HL-60 (cell line): ENCODE measurements around the gene ST6GALNAC4.
A peak's percentile ranks its signal among the peaks of the same experiment; 100 is the strongest.

ENCODE experiments used
- DNase-seq, 2 experiments: peaks; one replicate each; pipeline ENCODE4 v3.0.0-alpha.2; 2010 to 2020; ENCODE audit warnings: low read depth in 1 of 2, low spot score in 1 of 2
- H3K27ac ChIP-seq: fragments of 250-450 bp; sonication (Bioruptor Pico); replicated peaks from 2 replicates; pipeline ENCODE4 v1.5.1; 2020; ENCODE audit warnings: mild to moderate bottlenecking, moderate library complexity
- H3K27me3 ChIP-seq: fragments of 250-450 bp; sonication (Bioruptor Pico); 2 replicates; pipeline ENCODE4 v1.5.1; 2021; ENCODE audit warnings: mild to moderate bottlenecking, moderate library complexity; ENCODE audit not compliant: insufficient read depth, poor library complexity, severe bottlenecking
- H3K4me3 ChIP-seq: replicated peaks from 2 replicates; pipeline ENCODE4 v1.5.1; 2011; ENCODE audit warnings: mild to moderate bottlenecking, control low read depth, low read length; ENCODE audit not compliant: insufficient read depth
- GABPA ChIP-seq: IDR thresholded peaks from 2 replicates; pipeline ENCODE4 v1.6.1; 2012; ENCODE audit warnings: low read depth
- POLR2AphosphoS5 ChIP-seq: IDR thresholded peaks from 2 replicates; pipeline ENCODE4 v1.6.1; 2012; ENCODE audit warnings: low read depth
- SPI1 ChIP-seq: IDR thresholded peaks from 2 replicates; pipeline ENCODE4 v1.6.1; 2012; ENCODE audit warnings: low read depth, mild to moderate bottlenecking, borderline replicate concordance
- TF ChIP-seq, protein P1 (sequence below): IDR thresholded peaks from 2 replicates; pipeline ENCODE4 v1.6.1; 2012; ENCODE audit warnings: low read depth; ENCODE audit not compliant: insufficient replicate concordance
- TF ChIP-seq, protein P2 (sequence below): IDR thresholded peaks from one replicate; pipeline ENCODE4 v1.5.1; 2011; ENCODE audit warnings: low read length, control low read depth, inconsistent platforms; ENCODE audit not compliant: insufficient read depth

Gene ST6GALNAC4

DNA sequence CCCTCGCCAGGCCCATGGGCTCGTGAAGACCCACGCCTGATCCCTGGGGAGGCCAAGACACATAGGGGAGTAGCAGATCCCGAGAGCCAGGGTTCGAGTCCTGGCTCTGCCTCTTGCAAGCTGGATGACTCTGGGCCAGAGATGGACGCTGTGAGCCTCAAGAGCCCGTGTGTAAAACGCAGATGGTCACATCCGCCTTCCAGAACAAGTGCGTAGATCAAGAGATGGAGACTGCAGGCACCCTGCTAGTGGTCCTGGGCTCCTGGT is 8.2 kb downstream of the ST6GALNAC4 start:
- no peak overlapping the region for H3K27ac ChIP-seq
- DNase-seq = no peak
- no peak for TF ChIP-seq POLR2AphosphoS5
- TF ChIP-seq, protein P1, sequence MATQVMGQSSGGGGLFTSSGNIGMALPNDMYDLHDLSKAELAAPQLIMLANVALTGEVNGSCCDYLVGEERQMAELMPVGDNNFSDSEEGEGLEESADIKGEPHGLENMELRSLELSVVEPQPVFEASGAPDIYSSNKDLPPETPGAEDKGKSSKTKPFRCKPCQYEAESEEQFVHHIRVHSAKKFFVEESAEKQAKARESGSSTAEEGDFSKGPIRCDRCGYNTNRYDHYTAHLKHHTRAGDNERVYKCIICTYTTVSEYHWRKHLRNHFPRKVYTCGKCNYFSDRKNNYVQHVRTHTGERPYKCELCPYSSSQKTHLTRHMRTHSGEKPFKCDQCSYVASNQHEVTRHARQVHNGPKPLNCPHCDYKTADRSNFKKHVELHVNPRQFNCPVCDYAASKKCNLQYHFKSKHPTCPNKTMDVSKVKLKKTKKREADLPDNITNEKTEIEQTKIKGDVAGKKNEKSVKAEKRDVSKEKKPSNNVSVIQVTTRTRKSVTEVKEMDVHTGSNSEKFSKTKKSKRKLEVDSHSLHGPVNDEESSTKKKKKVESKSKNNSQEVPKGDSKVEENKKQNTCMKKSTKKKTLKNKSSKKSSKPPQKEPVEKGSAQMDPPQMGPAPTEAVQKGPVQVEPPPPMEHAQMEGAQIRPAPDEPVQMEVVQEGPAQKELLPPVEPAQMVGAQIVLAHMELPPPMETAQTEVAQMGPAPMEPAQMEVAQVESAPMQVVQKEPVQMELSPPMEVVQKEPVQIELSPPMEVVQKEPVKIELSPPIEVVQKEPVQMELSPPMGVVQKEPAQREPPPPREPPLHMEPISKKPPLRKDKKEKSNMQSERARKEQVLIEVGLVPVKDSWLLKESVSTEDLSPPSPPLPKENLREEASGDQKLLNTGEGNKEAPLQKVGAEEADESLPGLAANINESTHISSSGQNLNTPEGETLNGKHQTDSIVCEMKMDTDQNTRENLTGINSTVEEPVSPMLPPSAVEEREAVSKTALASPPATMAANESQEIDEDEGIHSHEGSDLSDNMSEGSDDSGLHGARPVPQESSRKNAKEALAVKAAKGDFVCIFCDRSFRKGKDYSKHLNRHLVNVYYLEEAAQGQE = no peak
- TF ChIP-seq, protein P2, sequence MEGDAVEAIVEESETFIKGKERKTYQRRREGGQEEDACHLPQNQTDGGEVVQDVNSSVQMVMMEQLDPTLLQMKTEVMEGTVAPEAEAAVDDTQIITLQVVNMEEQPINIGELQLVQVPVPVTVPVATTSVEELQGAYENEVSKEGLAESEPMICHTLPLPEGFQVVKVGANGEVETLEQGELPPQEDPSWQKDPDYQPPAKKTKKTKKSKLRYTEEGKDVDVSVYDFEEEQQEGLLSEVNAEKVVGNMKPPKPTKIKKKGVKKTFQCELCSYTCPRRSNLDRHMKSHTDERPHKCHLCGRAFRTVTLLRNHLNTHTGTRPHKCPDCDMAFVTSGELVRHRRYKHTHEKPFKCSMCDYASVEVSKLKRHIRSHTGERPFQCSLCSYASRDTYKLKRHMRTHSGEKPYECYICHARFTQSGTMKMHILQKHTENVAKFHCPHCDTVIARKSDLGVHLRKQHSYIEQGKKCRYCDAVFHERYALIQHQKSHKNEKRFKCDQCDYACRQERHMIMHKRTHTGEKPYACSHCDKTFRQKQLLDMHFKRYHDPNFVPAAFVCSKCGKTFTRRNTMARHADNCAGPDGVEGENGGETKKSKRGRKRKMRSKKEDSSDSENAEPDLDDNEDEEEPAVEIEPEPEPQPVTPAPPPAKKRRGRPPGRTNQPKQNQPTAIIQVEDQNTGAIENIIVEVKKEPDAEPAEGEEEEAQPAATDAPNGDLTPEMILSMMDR = no peak
- no peak for TF ChIP-seq SPI1
- no peak for TF ChIP-seq GABPA
- no peaks in the 10 kb centered on the region for H3K27me3 ChIP-seq
- no peak overlapping the region for H3K4me3 ChIP-seq

DNA sequence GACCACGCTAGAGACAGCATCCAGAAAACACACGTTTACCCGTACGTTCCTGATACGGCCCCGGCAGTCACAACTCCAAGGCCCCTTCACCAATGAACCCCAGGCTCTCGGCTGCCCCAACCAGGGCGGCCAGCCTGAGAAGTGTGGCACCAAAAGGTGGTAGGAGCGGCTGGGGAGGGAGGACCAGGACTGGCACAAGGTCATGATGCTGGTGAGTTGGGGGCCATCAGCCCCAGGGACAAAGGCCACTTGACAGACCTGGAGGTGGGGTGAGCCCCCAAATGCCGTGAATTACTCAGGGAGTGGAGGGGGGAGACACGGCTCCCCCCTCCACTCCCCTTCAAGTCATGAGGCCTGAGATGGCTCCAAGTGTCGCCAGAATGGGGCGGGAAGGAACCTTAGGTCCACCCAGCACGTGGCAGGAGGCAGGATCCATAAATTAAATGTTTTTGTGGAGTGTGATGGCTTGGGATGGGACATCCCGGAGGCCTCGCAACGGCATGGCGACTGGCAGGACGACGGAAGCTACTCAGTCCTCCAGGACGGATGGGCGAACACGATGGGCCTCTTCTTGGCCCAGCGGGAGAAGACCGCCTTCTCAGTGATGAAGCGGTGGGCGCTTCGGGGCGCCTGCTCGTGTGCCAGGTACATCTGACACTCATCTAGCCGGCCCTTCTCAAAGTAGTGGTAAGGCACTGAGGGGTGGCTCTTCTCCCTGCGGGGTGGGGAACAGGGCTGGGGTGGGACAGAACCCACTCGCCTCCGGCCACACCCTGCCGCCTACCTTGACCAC is 8.8 kb downstream of the ST6GALNAC4 start:
- DNase-seq = no peak
- no peak overlapping the region for H3K27ac ChIP-seq
- no peaks in the 10 kb centered on the region for H3K27me3 ChIP-seq
- no peak overlapping the region for H3K4me3 ChIP-seq
- TF ChIP-seq, protein P1 = no peak
- TF ChIP-seq POLR2AphosphoS5 (no peak), SPI1 (no peak), GABPA (no peak)
- TF ChIP-seq, protein P2 = no peak

DNA sequence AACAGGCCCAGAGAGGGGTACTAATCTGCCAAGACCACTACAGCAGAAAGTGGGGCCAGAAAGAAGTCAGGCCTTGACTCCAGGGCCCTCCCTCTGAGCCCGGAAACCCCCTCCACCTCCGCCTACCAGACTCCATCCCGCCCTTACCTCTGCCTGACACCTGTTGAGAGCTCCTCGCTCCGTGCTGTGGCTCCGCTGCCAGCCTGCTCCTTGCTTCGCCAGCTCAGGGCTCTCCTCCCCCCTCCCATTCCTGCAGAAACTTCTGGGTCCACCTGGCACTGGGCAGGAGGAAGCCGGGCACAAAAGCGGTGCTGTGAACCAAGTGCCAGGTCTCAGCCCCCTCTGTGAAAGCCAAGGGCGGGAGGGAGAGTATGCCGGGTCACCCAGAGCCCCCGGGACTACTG is 11.1 kb downstream of the ST6GALNAC4 start:
- DNase-seq = no peak
- Histone ChIP-seq H3K4me3 (no peak overlapping the region), H3K27ac (peak overlapping the region; percentile 77)

More for the DNA sequence above, 11.1 kb downstream of the ST6GALNAC4 start:
- no peaks in the 10 kb centered on the region for H3K27me3 ChIP-seq
- TF ChIP-seq, protein P1 = no peak
- no peak for TF ChIP-seq POLR2AphosphoS5
- TF ChIP-seq GABPA = no peak
